ENCODE results near the gene PRUNE2.

The PRUNE2 gene

DNA sequence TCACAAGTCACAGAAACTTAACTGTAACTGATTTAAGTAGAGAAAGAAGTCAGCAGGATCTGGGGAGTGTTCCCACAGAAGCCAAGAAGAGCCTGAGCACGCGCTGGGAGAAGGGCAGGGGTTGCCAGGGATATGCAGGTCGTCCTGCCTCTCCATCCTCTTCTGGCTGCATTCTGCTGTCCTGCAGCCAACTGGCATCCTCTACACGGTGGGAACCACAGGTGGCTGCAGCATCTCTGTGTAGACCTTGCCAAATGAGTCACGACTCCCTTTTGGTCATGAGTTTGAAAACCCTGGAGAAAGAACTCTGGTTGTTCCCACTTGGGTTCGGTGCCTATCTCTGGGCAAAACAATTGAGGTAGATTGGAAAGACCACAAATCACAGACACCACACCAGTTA lies 180.0 kb downstream of the PRUNE2 start:
- ChIA-PET POLR2A (no interaction called here), CTCF (interaction anchor here (0.8 to 2.7 kb wide), 4 partner anchors 10 to 23 kb away, joined by 3 to 6 read pairs (median 3); no protein-coding TSS in a partner anchor)
- no peak for DNase-seq (ENCODE audit: extremely low spot score)
- TF ChIP-seq, protein P1, sequence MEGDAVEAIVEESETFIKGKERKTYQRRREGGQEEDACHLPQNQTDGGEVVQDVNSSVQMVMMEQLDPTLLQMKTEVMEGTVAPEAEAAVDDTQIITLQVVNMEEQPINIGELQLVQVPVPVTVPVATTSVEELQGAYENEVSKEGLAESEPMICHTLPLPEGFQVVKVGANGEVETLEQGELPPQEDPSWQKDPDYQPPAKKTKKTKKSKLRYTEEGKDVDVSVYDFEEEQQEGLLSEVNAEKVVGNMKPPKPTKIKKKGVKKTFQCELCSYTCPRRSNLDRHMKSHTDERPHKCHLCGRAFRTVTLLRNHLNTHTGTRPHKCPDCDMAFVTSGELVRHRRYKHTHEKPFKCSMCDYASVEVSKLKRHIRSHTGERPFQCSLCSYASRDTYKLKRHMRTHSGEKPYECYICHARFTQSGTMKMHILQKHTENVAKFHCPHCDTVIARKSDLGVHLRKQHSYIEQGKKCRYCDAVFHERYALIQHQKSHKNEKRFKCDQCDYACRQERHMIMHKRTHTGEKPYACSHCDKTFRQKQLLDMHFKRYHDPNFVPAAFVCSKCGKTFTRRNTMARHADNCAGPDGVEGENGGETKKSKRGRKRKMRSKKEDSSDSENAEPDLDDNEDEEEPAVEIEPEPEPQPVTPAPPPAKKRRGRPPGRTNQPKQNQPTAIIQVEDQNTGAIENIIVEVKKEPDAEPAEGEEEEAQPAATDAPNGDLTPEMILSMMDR (IDR thresholded peaks at IDR 0.05; ENCODE audit: control extremely low read depth, extremely low read depth, low read depth, missing control alignments) = no peak

DNA sequence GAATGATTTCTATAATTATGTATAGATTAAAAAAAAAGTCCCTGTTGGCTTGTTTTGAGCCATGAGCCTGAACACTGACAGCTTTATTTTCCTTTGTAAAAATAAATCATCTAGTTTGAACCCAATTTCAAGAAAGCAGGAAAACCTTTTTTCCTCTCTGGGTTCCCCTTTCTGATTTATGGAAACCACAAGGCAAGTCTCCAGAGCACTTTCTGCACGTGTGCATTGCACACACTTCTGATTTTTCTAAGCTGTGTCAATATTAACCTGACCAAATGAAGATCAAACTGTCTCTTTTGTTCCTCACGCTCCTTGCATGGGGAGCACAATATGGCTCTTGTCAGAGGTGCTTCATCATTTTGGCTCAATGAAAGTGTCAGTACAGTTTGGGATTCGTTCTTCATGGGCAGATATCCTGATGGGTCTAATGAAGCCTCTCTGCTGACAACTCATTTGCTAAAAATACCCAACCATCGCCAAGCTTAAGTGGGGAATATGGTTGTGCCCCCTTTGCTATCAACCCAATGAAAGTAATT lies 180.8 kb downstream of the PRUNE2 start:
- TF ChIP-seq, protein P1 (IDR thresholded peaks at IDR 0.05; ENCODE audit: control extremely low read depth, extremely low read depth, low read depth, missing control alignments) = no peak
- DNase-seq (ENCODE audit: extremely low spot score) = no peak
- ChIA-PET CTCF (interaction anchor here (1.3 kb wide), 1 partner anchor 14 kb away, joined by 3 read pairs; no protein-coding TSS in a partner anchor), POLR2A (no interaction called here)

DNA sequence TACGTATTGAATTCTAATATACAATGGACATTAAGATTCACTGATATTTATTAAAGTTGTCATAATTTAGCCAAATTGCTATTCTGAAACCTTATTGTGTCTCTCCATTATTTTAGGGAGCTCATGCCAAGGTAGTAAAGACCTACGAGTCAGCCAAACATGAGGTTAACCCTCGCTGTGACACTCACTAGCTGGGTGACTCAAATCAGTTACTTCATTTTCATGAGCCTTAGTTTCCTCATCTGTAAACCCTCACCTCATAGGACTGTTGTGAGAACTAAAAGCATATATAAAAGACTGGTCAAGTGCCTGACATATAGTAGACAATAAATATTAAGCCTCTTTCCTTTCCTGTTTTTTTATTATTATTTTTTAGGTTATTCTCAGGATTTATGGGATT lies 185.7 kb downstream of the PRUNE2 start:
- CTCF ChIA-PET = interaction anchor here (1.3 to 1.4 kb wide), 2 partner anchors 10 to 18 kb away, joined by 3 read pairs; no protein-coding TSS in a partner anchor
- no peak for DNase-seq (ENCODE audit: extremely low spot score)
- TF ChIP-seq, protein P1 (IDR thresholded peaks at IDR 0.05; ENCODE audit: control extremely low read depth, extremely low read depth, low read depth, missing control alignments) = no peak
- POLR2A ChIA-PET = no interaction called here

DNA sequence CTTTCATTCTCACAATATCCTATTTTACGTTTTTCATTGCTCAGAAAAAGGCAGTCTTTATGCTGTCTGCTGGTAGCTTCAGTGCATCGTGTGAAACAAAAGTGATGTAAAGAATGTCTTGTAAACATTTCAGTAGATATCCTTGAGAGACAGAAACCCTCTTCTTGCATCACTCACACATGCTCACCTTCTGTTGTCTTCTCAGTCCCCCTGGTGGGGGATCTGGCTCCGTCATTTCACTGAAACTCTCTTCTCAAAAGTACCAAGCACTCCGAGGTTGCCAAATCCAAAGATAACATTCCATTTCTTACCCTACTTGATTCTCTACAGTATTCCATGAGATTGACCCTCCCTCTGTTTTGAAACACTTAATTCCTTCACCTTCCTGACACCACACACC lies 187.7 kb downstream of the PRUNE2 start:
- TF ChIP-seq, protein P1 (IDR thresholded peaks at IDR 0.05; ENCODE audit: control extremely low read depth, extremely low read depth, low read depth, missing control alignments) = no peak
- CTCF ChIA-PET = interaction anchor here (1.4 to 1.8 kb wide), 4 partner anchors 14 to 27 kb away, joined by 3 to 4 read pairs (median 4); no protein-coding TSS in a partner anchor
- DNase-seq (ENCODE audit: extremely low spot score) = no peak
- POLR2A ChIA-PET = no interaction called here

DNA sequence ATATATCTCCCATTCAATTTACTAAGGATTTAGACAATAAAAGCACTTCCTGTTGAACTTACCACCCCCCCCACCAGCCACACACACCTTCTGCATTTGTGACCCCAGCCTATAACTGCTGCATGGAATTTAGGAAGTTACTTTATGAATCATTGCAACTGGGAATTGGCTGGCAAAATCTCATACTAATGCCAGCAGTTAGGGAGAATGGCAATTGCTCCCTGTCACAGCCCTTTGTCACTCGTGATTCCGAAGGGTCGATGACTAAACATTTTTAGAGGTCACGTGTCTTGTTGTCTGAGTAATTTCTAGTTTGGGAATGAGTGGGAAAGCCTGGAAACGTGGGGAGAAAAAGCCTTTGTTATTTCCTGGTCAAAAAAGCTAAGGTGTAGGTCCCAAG lies 188.3 kb downstream of the PRUNE2 start:
- ChIA-PET CTCF (interaction anchor here (1.4 to 1.6 kb wide), 3 partner anchors 10 to 27 kb away, joined by 3 to 5 read pairs (median 4); no protein-coding TSS in a partner anchor), POLR2A (no interaction called here)
- TF ChIP-seq, protein P1 (IDR thresholded peaks at IDR 0.05; ENCODE audit: control extremely low read depth, extremely low read depth, low read depth, missing control alignments) = no peak
- no peak for DNase-seq (ENCODE audit: extremely low spot score)

DNA sequence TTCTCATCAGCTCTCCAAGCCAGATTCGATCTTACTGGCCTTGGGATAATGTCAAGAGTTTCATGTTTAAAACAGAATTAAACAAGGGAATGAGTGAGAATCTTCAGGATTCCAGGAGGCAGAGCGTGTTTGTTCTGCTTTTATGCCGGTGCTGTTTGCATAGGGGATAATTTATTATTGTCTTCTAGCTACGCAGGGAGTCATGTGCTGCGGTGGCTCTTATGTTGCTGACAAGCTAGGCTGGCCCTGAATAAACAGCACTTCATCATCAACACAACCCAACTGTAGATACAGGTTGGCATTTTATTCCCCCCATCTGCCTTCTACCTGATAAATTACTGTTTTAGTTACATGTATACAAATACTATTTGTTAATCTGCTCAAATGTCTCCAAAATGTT lies 188.7 kb downstream of the PRUNE2 start:
- TF ChIP-seq, protein P1 (IDR thresholded peaks at IDR 0.05; ENCODE audit: control extremely low read depth, extremely low read depth, low read depth, missing control alignments) = no peak
- DNase-seq (ENCODE audit: extremely low spot score) = no peak
- ChIA-PET POLR2A (interaction anchor here (1.0 kb wide), 1 partner anchor 245 kb away, joined by 3 read pairs; no protein-coding TSS in a partner anchor), CTCF (interaction anchor here (1.4 to 1.6 kb wide), 3 partner anchors 10 to 28 kb away, joined by 3 to 5 read pairs (median 4); no protein-coding TSS in a partner anchor)

All from GM10248 (cell line).